IPS DF 6.9 (cell line): Measurements from ENCODE around the gene PLA2G4A.

Source experiments
- DNase-seq: peaks from one replicate; pipeline ENCODE4 v3.0.0-alpha.2; 2013; ENCODE audit warnings: low read depth, low spot score
- H3K27ac ChIP-seq: one replicate; pipeline ENCODE4 v1.5.1; 2013; ENCODE audit warnings: low read length, control low read depth
- H3K27me3 ChIP-seq: 2 replicates; pipeline ENCODE4 v1.6.1; 2013; ENCODE audit warnings: mild to moderate bottlenecking, low read length; ENCODE audit not compliant: control insufficient read depth, insufficient read depth
- H3K36me3 ChIP-seq: 2 replicates; pipeline ENCODE4 v1.6.1; 2013; ENCODE audit warnings: low read length; ENCODE audit not compliant: control insufficient read depth, insufficient read depth
- H3K4me1 ChIP-seq: 2 replicates; pipeline ENCODE4 v1.6.1; 2013; ENCODE audit warnings: low read length; ENCODE audit not compliant: control insufficient read depth, insufficient read depth
- H3K4me3 ChIP-seq: 2 replicates; pipeline ENCODE4 v1.5.1; 2013; ENCODE audit warnings: mild to moderate bottlenecking, low read length
- H3K9me3 ChIP-seq: 2 replicates; pipeline ENCODE4 v1.6.1; 2013; ENCODE audit warnings: low read length, inconsistent platforms; ENCODE audit not compliant: control insufficient read depth, insufficient read depth
- WGBS: extraction: QIAGEN DNeasy Blood & Tissue Kit; methylation state at CpG from one replicate; pipeline ENCODE4 v1.1.7; 2013; ENCODE audit warnings: mixed read lengths, missing lambda C conversion rate; ENCODE audit not compliant: insufficient read length, insufficient coverage; 5-methylcytosine and 5-hydroxymethylcytosine counted together

PLA2G4A gene

GRCh38 chr1:186845576-186846210, 16.9 kb downstream of the PLA2G4A start:
- Histone ChIP-seq H3K4me1 (no peaks in the 10 kb centered on the region), H3K27ac (no peak overlapping the region), H3K4me3 (no peak overlapping the region), H3K27me3 (no peaks in the 10 kb centered on the region), H3K9me3 (no peaks in the 10 kb centered on the region), H3K36me3 (no peaks in the 10 kb centered on the region)
- DNase-seq, result no peak
- WGBS, result no CpG with 5 or more reads among the region's 3 CpGs

- H3K27ac ChIP-seq, result no peak overlapping the region
- no peak for DNase-seq
- H3K4me1 ChIP-seq, result no peaks in the 10 kb centered on the region
- no peaks in the 10 kb centered on the region for H3K36me3 ChIP-seq
- H3K9me3 ChIP-seq, result no peaks in the 10 kb centered on the region
- H3K27me3 ChIP-seq, result no peaks in the 10 kb centered on the region
- no peak overlapping the region for H3K4me3 ChIP-seq
Measured at GRCh38 chr1:186848509-186849130, 19.9 kb downstream of the PLA2G4A start.

DNA sequence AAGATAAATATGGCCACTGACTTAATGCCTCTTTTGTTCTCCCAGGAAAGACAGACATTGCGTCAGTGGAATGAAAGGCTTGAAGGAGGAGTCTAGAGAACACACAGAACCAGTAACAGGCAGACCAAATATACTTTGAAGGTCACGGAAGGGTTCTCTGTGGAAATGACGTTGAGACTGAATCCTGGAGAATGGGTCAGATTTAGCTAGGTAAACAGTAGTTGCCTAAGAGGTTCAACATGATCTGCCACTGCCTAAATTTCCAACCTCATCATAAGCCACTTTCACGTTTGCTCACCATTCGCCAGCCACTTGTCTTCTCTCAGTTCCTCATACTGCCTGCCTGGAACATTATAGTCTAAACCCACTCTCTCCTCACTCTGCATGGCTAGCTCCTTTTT, 20.5 kb downstream of the PLA2G4A start:
- H3K9me3 ChIP-seq, result no peaks in the 10 kb centered on the region
- no peaks in the 10 kb centered on the region for H3K36me3 ChIP-seq
- WGBS, result no CpG with 5 or more reads among the region's 5 CpGs
- no peaks in the 10 kb centered on the region for H3K27me3 ChIP-seq
- DNase-seq, result no peak
- no peaks in the 10 kb centered on the region for H3K4me1 ChIP-seq
- no peak overlapping the region for H3K4me3 ChIP-seq
- no peak overlapping the region for H3K27ac ChIP-seq

GRCh38 chr1:186849826-186850225, 21.1 kb downstream of the PLA2G4A start:
- no peaks in the 10 kb centered on the region for H3K27me3 ChIP-seq
- no peak for DNase-seq
- H3K9me3 ChIP-seq, result no peaks in the 10 kb centered on the region
- no peak overlapping the region for H3K4me3 ChIP-seq
- H3K4me1 ChIP-seq, result no peaks in the 10 kb centered on the region
- H3K27ac ChIP-seq, result no peak overlapping the region
- no peaks in the 10 kb centered on the region for H3K36me3 ChIP-seq

GRCh38 chr1:186854102-186854501, 25.4 kb downstream of the PLA2G4A start:
- no peak overlapping the region for H3K4me3 ChIP-seq
- DNase-seq, result no peak
- H3K9me3 ChIP-seq, result no peaks in the 10 kb centered on the region
- no peaks in the 10 kb centered on the region for H3K27me3 ChIP-seq
- no peak overlapping the region for H3K27ac ChIP-seq
- no peaks in the 10 kb centered on the region for H3K4me1 ChIP-seq
- no CpG with 5 or more reads among the region's 4 CpGs for WGBS
- no peaks in the 10 kb centered on the region for H3K36me3 ChIP-seq

- no peaks in the 10 kb centered on the region for H3K4me1 ChIP-seq
Measured at GRCh38 chr1:186858923-186859322, 30.2 kb downstream of the PLA2G4A start.

GRCh38 chr1:186859995-186860394, 31.2 kb downstream of the PLA2G4A start:
- H3K27me3 ChIP-seq, result no peaks in the 10 kb centered on the region
- no peak overlapping the region for H3K27ac ChIP-seq
- H3K9me3 ChIP-seq, result no peaks in the 10 kb centered on the region
- no CpG with 5 or more reads among the region's 2 CpGs for WGBS
- no peaks in the 10 kb centered on the region for H3K4me1 ChIP-seq
- H3K36me3 ChIP-seq, result no peaks in the 10 kb centered on the region
- no peak overlapping the region for H3K4me3 ChIP-seq
- DNase-seq, result no peak

More at GRCh38 chr1:186858923-186859322, 30.2 kb downstream of the PLA2G4A start:
- H3K27me3 ChIP-seq, result no peaks in the 10 kb centered on the region
- H3K27ac ChIP-seq, result no peak overlapping the region
- DNase-seq, result no peak
- no peaks in the 10 kb centered on the region for H3K36me3 ChIP-seq
- no peak overlapping the region for H3K4me3 ChIP-seq
- no peaks in the 10 kb centered on the region for H3K9me3 ChIP-seq

DNA sequence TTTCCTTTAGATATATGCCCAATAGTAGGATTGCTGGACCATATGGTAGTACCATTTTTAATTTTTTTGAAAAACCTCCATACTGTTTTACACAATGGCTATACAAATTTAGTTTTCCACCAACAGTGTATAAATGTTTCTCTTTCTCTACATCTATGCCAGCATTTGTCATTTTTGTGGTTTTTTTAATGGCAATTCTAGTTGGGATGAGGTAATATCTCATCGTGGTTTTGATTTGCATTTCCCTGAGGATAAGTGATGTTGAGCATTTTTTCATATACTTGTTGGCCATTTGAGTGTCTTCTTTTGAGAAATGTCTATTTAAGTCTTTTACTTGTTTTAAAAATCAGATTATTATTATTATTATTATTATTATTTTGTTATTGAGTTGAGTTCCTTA, 35.5 kb downstream of the PLA2G4A start:
- Histone ChIP-seq H3K4me3 (no peak overlapping the region), H3K27ac (no peak overlapping the region), H3K27me3 (no peaks in the 10 kb centered on the region), H3K9me3 (no peaks in the 10 kb centered on the region), H3K36me3 (no peaks in the 10 kb centered on the region), H3K4me1 (no peaks in the 10 kb centered on the region)
- no CpG with 5 or more reads among the region's 1 CpG for WGBS
- no peak for DNase-seq

DNA sequence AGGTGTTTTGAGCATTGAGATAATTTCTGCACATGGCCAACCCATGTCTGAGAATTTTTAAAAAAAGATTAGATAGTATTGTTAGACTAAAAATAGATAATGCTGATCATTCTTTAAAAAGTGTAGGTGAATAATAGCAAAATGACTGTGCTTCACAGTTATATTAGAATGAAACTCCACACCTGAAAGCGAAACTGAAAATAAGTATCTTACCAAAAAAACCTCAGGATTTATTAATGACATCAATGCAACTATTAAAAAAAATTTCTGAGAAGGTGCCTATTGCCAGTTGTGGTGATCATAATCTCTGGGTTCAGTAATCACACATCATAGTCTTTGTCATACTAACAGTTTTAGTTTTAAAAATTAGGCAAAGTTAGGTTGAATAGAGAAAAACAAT, 36.5 kb downstream of the PLA2G4A start:
- Histone ChIP-seq H3K9me3 (no peaks in the 10 kb centered on the region), H3K4me3 (no peak overlapping the region), H3K27ac (no peak overlapping the region), H3K36me3 (no peaks in the 10 kb centered on the region), H3K27me3 (no peaks in the 10 kb centered on the region), H3K4me1 (no peaks in the 10 kb centered on the region)
- no peak for DNase-seq
- no CpG with 5 or more reads among the region's 1 CpG for WGBS

DNA sequence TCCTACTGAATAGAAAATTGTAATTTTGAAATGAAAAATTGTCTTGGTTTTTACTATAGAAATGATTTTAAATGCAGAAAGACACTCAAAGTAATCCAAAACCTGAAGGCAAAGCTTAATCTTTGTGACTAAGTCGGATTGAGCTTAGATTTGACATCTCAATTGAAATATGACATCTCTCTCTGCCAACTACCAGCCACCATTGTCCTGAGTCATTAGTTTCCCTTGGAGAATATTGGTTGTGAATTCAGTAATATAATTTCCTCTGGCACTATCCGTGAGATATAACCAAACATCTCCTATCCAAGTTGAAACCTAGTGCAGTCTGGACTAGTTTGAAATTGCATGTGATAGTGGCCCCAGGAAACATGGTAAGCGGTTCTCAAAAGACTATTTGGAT, 37.1 kb downstream of the PLA2G4A start:
- no peak for DNase-seq
- Histone ChIP-seq H3K36me3 (no peaks in the 10 kb centered on the region), H3K27ac (no peak overlapping the region), H3K4me1 (no peaks in the 10 kb centered on the region), H3K9me3 (no peaks in the 10 kb centered on the region), H3K4me3 (no peak overlapping the region), H3K27me3 (no peaks in the 10 kb centered on the region)
- no CpG with 5 or more reads among the region's 3 CpGs for WGBS

- WGBS, result no CpG with 5 or more reads among the region's 1 CpG
- H3K27ac ChIP-seq, result no peak overlapping the region
- H3K36me3 ChIP-seq, result no peaks in the 10 kb centered on the region
- H3K4me3 ChIP-seq, result no peak overlapping the region
- H3K4me1 ChIP-seq, result peaks cover 1% of the 10 kb centered on the region; the same call in 1 of the 2 replicates
- no peaks in the 10 kb centered on the region for H3K9me3 ChIP-seq
- H3K27me3 ChIP-seq, result no peaks in the 10 kb centered on the region
- no peak for DNase-seq
Measured at GRCh38 chr1:186869526-186870228, 40.9 kb downstream of the PLA2G4A start.
